Measurements from ENCODE around the gene NME4. TPM values are rescaled to one million over a fixed set of nuclear protein-coding genes. Genes with fewer than 3 reads are reported as not detected.
A peak's percentile ranks its signal among the peaks of the same experiment; 100 is the strongest.

The NME4 gene
- total RNA-seq, 2 donors from 2014 or later = 274 to 350 TPM

GRCh38 chr16:426115-426905 lies 29.3 kb downstream of the NME4 start:
- H3K9ac ChIP-seq (ENCODE audit: extremely low read depth, low read length, poor library complexity, severe bottlenecking) = peak overlapping the region; percentile 51
- H3K4me3 Mint-ChIP-seq = peak overlapping the region; percentile 63
- WGBS, 2 experiments (ENCODE audit: insufficient coverage in 1 of 2, insufficient read length in 1 of 2) = 1% methylated on average over 48 to 97 of the region's 97 CpGs

GRCh38 chr16:426906-427249 lies 29.9 kb downstream of the NME4 start:
- TF ChIP-seq, protein P1, sequence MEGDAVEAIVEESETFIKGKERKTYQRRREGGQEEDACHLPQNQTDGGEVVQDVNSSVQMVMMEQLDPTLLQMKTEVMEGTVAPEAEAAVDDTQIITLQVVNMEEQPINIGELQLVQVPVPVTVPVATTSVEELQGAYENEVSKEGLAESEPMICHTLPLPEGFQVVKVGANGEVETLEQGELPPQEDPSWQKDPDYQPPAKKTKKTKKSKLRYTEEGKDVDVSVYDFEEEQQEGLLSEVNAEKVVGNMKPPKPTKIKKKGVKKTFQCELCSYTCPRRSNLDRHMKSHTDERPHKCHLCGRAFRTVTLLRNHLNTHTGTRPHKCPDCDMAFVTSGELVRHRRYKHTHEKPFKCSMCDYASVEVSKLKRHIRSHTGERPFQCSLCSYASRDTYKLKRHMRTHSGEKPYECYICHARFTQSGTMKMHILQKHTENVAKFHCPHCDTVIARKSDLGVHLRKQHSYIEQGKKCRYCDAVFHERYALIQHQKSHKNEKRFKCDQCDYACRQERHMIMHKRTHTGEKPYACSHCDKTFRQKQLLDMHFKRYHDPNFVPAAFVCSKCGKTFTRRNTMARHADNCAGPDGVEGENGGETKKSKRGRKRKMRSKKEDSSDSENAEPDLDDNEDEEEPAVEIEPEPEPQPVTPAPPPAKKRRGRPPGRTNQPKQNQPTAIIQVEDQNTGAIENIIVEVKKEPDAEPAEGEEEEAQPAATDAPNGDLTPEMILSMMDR (conservative IDR thresholded peaks at IDR 0.05) = no peak
- Mint-ChIP-seq H3K36me3 (ENCODE audit: low read depth) (peaks cover 26% of the 10 kb centered on the region), H3K4me3 (peak overlapping the region; percentile 63), H3K4me1 (peaks cover 16% of the 10 kb centered on the region), H3K27ac (no peak overlapping the region), H3K27me3 (ENCODE audit: insufficient read depth) (peaks cover 29% of the 10 kb centered on the region), H3K9me3 (no peaks in the 10 kb centered on the region)
- Histone ChIP-seq H3K36me3 (ENCODE audit: control insufficient read depth, insufficient read depth, low read length) (peaks cover 16% of the 10 kb centered on the region), H3K4me3 (ENCODE audit: low read length) (peak overlapping the region; percentile 89), H3K27ac (ENCODE audit: low read depth, low read length) (no peak overlapping the region), H3K9me3 (ENCODE audit: control insufficient read depth, low read length) (no peaks in the 10 kb centered on the region), H3K9ac (ENCODE audit: extremely low read depth, low read length, poor library complexity, severe bottlenecking) (peak overlapping the region; percentile 51), H3K4me1 (ENCODE audit: control insufficient read depth, insufficient read depth, low read length) (peaks cover 4% of the 10 kb centered on the region), H3K27me3 (ENCODE audit: control insufficient read depth, insufficient read depth, low read length, poor library complexity, severe bottlenecking) (peaks cover 26% of the 10 kb centered on the region)
- 11 to 20% methylated on average over 7 to 13 of the region's 13 CpGs for WGBS, 2 experiments (ENCODE audit: insufficient coverage in 1 of 2, insufficient read length in 1 of 2)
- DNase-seq = no peak

More at GRCh38 chr16:426115-426905, 29.3 kb downstream of the NME4 start:
- H3K27ac Mint-ChIP-seq = no peak overlapping the region
- H3K27me3 Mint-ChIP-seq (ENCODE audit: insufficient read depth) = peaks cover 31% of the 10 kb centered on the region
- H3K9me3 ChIP-seq (ENCODE audit: control insufficient read depth, low read length) = no peaks in the 10 kb centered on the region
- peaks cover 16% of the 10 kb centered on the region for H3K36me3 ChIP-seq (ENCODE audit: control insufficient read depth, insufficient read depth, low read length)
- no peak overlapping the region for H3K27ac ChIP-seq (ENCODE audit: low read depth, low read length)
- H3K4me1 Mint-ChIP-seq = peaks cover 16% of the 10 kb centered on the region
- peak; percentile 72 for DNase-seq
- peaks cover 24% of the 10 kb centered on the region for H3K36me3 Mint-ChIP-seq (ENCODE audit: low read depth)
- no peaks in the 10 kb centered on the region for H3K9me3 Mint-ChIP-seq
- peaks cover 4% of the 10 kb centered on the region for H3K4me1 ChIP-seq (ENCODE audit: control insufficient read depth, insufficient read depth, low read length)
- H3K27me3 ChIP-seq (ENCODE audit: control insufficient read depth, insufficient read depth, low read length, poor library complexity, severe bottlenecking) = peaks cover 26% of the 10 kb centered on the region
- TF ChIP-seq, protein P1 (conservative IDR thresholded peaks at IDR 0.05) = no peak
- peak overlapping the region; percentile 89 for H3K4me3 ChIP-seq (ENCODE audit: low read length)

- Histone ChIP-seq H3K4me3 (ENCODE audit: low read length) (peak overlapping the region; percentile 89), H3K9ac (ENCODE audit: extremely low read depth, low read length, poor library complexity, severe bottlenecking) (peak overlapping the region; percentile 51), H3K27me3 (ENCODE audit: control insufficient read depth, insufficient read depth, low read length, poor library complexity, severe bottlenecking) (peaks cover 26% of the 10 kb centered on the region), H3K9me3 (ENCODE audit: control insufficient read depth, low read length) (no peaks in the 10 kb centered on the region), H3K36me3 (ENCODE audit: control insufficient read depth, insufficient read depth, low read length) (peaks cover 16% of the 10 kb centered on the region), H3K27ac (ENCODE audit: low read depth, low read length) (no peak overlapping the region), H3K4me1 (ENCODE audit: control insufficient read depth, insufficient read depth, low read length) (peaks cover 4% of the 10 kb centered on the region)
- TF ChIP-seq, protein P1 (conservative IDR thresholded peaks at IDR 0.05) = no peak
- no peak overlapping the region for H3K27ac Mint-ChIP-seq
- peak overlapping the region; percentile 63 for H3K4me3 Mint-ChIP-seq
- no peak for DNase-seq
- H3K9me3 Mint-ChIP-seq = no peaks in the 10 kb centered on the region
- H3K36me3 Mint-ChIP-seq (ENCODE audit: low read depth) = peaks cover 26% of the 10 kb centered on the region
- H3K4me1 Mint-ChIP-seq = peaks cover 16% of the 10 kb centered on the region
- H3K27me3 Mint-ChIP-seq (ENCODE audit: insufficient read depth) = peaks cover 26% of the 10 kb centered on the region
- 90 to 93% methylated on average over 7 to 10 of the region's 10 CpGs for WGBS, 2 experiments (ENCODE audit: insufficient coverage in 1 of 2, insufficient read length in 1 of 2)
Observed at GRCh38 chr16:427250-427649, 30.3 kb downstream of the NME4 start.
